Activated CD4-positive, alpha-beta T cell treated with anti-CD3 and anti-CD28 coated beads for 1 hour (primary cell): ENCODE results near the gene PYDC2.
"Not testable (repeated sequence)": the region's sequence is repeated elsewhere in the genome, so short reads cannot be mapped to it uniquely, and the experiment has no call there.

Experiments used
- DNase-seq: peaks from one replicate; pipeline ENCODE4 v3.0.0-alpha.2; 2020

Gene PYDC2

GRCh38 chr3:191470545-191470944 is 9.6 kb downstream of the PYDC2 start:
- no peak for DNase-seq

- no peak for DNase-seq
Measured at GRCh38 chr3:191473661-191474198, 12.8 kb downstream of the PYDC2 start.

- no peak for DNase-seq
Measured at GRCh38 chr3:191476066-191476772, 15.3 kb downstream of the PYDC2 start.

- not testable (repeated sequence) for DNase-seq
Measured at GRCh38 chr3:191483994-191484393, 23.0 kb downstream of the PYDC2 start.

- DNase-seq: no peak
Measured at GRCh38 chr3:191484461-191484860, 23.5 kb downstream of the PYDC2 start.

GRCh38 chr3:191492601-191493000 is 31.6 kb downstream of the PYDC2 start:
- no peak for DNase-seq

- DNase-seq: no peak
Measured at GRCh38 chr3:191493336-191493735, 32.4 kb downstream of the PYDC2 start.

- DNase-seq: no peak
Measured at GRCh38 chr3:191499307-191500080, 38.5 kb downstream of the PYDC2 start.

GRCh38 chr3:191500892-191501291 is 39.9 kb downstream of the PYDC2 start:
- DNase-seq: no peak

- DNase-seq: no peak
Measured at GRCh38 chr3:191502583-191502982, 41.6 kb downstream of the PYDC2 start.

- no peak for DNase-seq
Measured at GRCh38 chr3:191509078-191509477, 48.1 kb downstream of the PYDC2 start.
